Astrocyte of the spinal cord (primary cell): ENCODE measurements around the gene CEACAM16.
"Not testable (repeated sequence)": the region's sequence is repeated elsewhere in the genome, so short reads cannot be mapped to it uniquely, and the experiment has no call there.

Source experiments
- DNase-seq: peaks from one replicate; pipeline ENCODE4 v3.0.0; 2011; ENCODE audit warnings: low read depth, low spot score
- H3K4me3 ChIP-seq: 2 replicates; pipeline ENCODE4 v1.5.1; 2011; ENCODE audit warnings: low read depth, mild to moderate bottlenecking, low read length, moderate library complexity
- CTCF ChIP-seq: IDR thresholded peaks from 2 replicates; pipeline ENCODE4 v1.5.1; 2012; ENCODE audit warnings: low read depth, mild to moderate bottlenecking, low read length, inconsistent platforms
- in situ Hi-C: cut with HindIII; loops from 2 replicates; pipeline ENCODE4 v1.10.0; 2017; ENCODE audit warnings: low sequenced_read_pairs

Gene CEACAM16

GRCh38 chr19:44664976-44665375, 34.0 kb upstream of the CEACAM16 start:
- in situ Hi-C loops = no loop called here
- TF ChIP-seq CTCF = no peak
- no peak overlapping the region for H3K4me3 ChIP-seq
- no peak for DNase-seq

GRCh38 chr19:44666852-44667556, 31.9 kb upstream of the CEACAM16 start:
- H3K4me3 ChIP-seq = no peak overlapping the region
- in situ Hi-C loops = no loop called here
- TF ChIP-seq CTCF = no peak
- no peak for DNase-seq

- DNase-seq = no peak
- no peak for TF ChIP-seq CTCF
- in situ Hi-C loops = no loop called here
- no peak overlapping the region for H3K4me3 ChIP-seq
These were observed 29.8 kb upstream of the CEACAM16 start for GRCh38 chr19:44668985-44669764.

- DNase-seq, in situ Hi-C loops, H3K4me3 ChIP-seq: not testable (repeated sequence)
These were observed 28.9 kb upstream of the CEACAM16 start for GRCh38 chr19:44670027-44670426.

GRCh38 chr19:44671400-44671799, 27.6 kb upstream of the CEACAM16 start, which contains the start of gene CEACAM19:
Gene CEACAM19 (plus strand): TSS chr19:44671482. CDS start chr19:44671932, 450 bp downstream.
- DNase-seq = no peak
- in situ Hi-C loops = no loop called here
- H3K4me3 ChIP-seq = no peak within 1 kb of the TSS
- no peak for TF ChIP-seq CTCF

GRCh38 chr19:44672226-44672625, 26.7 kb upstream of the CEACAM16 start:
- in situ Hi-C loops = no loop called here
- DNase-seq = no peak
- H3K4me3 ChIP-seq = no peak overlapping the region
- no peak for TF ChIP-seq CTCF

- no peak for TF ChIP-seq CTCF
- in situ Hi-C loops = no loop called here
- no peak for DNase-seq
- no peak overlapping the region for H3K4me3 ChIP-seq
These were observed 25.4 kb upstream of the CEACAM16 start for GRCh38 chr19:44673510-44673909.
